ENCODE results near the gene MSANTD1. TPM values are rescaled to one million over a fixed set of nuclear protein-coding genes. Genes with fewer than 3 reads are reported as not detected.
A peak's percentile ranks its signal among the peaks of the same experiment; 100 is the strongest.

MSANTD1 gene
- total RNA-seq, 3 donors from 2014 or later, result 0.66 to 0.87 (median 0.78) TPM

DNA sequence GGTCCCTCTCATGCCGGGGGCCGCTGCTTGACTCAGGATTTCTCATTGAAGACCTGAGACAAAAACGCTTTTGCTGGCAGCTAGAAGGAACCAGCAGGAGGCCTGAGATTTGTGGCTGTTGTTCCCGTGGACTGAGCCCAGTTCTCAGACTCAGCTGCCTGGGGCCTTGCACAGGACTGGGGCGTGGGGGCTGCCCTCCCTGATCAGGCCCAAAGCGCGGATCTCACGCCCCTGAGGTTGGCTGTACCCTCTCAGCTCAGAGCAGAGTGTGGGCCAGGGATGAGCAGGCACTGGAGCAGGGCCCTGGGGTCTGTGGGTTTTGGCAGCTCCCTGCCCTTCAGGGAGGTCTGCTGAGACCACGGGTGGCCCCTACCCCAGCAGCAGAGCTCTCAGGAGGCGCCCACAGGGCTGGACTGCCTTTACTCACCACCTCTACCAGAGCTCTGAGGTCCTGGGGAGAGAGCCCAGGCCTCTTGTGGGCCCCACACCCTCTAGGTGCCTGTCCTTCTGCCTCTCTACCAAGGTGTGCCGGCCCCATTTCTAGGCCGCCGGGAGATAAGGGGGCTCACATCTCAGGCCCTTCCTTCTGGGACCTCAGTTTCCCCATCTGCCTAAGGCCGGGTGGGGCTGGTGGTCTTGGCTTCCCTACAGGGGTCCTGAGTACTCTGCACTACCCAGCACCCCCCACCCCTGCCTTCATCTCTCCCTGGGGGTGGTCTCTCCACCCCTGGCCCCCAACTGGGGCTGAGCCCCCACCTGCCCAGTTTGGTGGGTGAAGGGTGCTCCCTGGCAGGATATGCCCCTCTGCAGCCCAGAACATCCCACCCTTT is 5.6 kb downstream of the MSANTD1 start:
- no peak for ATAC-seq
- Mint-ChIP-seq H3K4me3 (no peak overlapping the region), H3K36me3 (ENCODE audit: insufficient read depth) (no peaks in the 10 kb centered on the region), H3K27me3 (ENCODE audit: low read depth) (no peaks in the 10 kb centered on the region), H3K4me1 (ENCODE audit: low read depth) (no peaks in the 10 kb centered on the region), H3K9me3 (no peaks in the 10 kb centered on the region)
- peak; percentile 1 for DNase-seq

DNA sequence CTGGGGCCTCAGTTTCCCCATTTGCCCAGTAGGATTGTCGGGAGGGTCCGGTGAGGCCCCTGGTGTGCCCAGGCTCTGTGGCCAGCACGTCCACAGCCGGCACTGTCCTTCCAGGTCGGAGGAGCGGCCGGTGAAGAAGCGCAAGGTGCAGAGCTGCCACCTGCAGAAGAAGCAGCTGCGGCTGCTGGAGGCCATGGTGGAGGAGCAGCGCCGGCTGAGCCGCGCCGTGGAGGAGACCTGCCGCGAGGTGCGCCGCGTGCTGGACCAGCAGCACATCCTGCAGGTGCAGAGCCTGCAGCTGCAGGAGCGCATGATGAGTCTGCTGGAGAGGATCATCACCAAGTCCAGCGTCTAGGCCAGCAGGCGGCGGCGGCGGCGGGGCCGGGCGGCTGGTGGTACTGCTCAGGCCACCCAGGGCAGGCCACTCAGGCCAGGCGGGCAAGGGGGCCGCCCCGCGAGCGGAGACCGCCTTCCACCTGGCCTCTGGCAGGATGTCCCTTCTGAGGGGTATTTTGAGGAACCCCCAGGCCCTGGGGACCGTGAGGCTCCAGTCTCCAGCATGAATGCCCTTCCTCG is 6.7 kb downstream of the MSANTD1 start:
- Mint-ChIP-seq H3K36me3 (ENCODE audit: insufficient read depth) (no peaks in the 10 kb centered on the region), H3K9me3 (no peaks in the 10 kb centered on the region), H3K4me3 (no peak overlapping the region), H3K27me3 (ENCODE audit: low read depth) (no peaks in the 10 kb centered on the region), H3K4me1 (ENCODE audit: low read depth) (no peaks in the 10 kb centered on the region)
- DNase-seq (no peak), ATAC-seq (no peak)

DNA sequence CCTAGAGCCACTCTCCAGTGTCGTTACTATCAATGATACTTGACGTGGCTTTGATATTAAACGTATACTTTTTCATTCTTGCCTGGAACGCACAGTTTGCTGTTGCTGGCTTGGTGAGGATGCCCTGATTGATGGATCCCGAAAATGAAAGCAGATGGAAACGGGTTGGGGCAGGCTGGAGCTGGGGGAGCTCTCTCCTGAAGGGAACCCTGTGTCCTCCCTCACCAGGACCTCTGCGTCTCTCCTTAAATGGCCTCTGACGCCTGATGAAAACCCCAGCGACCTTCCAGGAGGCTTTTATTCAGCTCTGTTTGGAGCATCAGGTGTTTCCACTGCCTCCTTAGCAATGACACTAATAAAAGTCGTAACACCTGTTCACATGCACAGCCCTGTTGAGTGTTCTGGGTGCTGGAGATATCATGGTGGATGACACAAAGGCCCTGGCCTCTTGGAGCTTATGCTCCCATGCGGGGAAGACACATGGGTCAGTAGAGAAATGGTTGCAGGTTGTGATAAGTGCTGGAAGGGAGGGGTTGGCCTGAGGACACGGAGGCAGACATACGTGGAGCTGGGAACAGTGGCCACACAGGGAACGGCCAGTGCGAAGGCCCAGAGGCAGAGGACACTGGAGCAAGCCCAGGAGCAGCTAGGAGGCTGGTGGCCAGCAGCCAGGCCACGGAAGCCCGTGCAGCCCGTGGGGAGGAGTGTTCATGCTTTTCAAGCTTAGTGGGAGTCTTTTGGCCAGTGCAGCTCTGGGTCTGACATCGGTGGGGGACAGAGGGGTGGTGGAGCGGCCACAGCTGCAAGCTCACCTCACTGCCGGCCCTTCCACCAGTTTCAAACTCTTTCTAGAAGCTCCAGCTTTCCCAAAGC is 7.5 kb downstream of the MSANTD1 start:
- Mint-ChIP-seq H3K9me3 (no peaks in the 10 kb centered on the region), H3K4me1 (ENCODE audit: low read depth) (no peaks in the 10 kb centered on the region), H3K36me3 (ENCODE audit: insufficient read depth) (no peaks in the 10 kb centered on the region), H3K4me3 (no peak overlapping the region), H3K27me3 (ENCODE audit: low read depth) (no peaks in the 10 kb centered on the region)
- DNase-seq, result no peak
- ATAC-seq, result no peak

DNA sequence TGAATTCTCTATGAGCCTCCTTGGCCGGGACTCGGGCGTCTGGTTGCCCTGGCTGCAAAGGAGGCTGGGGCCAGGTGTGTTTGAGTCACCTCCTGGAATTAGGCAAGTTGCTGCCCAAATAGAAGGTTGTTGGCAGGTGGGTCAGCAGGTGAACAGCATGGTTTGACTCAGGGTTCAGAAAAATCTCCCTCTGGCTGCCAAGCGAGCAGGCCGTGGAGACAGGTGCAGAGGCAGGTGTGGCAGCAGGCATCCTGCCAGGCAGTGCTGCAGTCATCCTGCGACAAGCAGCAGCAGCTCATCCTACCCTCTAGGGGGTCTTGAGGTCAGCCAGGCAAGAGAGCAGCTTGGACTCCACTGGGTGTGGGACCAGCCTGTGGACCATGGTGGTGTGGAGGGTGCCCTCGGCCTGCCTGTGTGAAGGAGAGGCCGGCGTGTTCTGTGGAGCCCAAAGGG is 8.2 kb downstream of the MSANTD1 start:
- Mint-ChIP-seq H3K9me3 (no peaks in the 10 kb centered on the region), H3K36me3 (ENCODE audit: insufficient read depth) (no peaks in the 10 kb centered on the region), H3K4me1 (ENCODE audit: low read depth) (no peaks in the 10 kb centered on the region), H3K27me3 (ENCODE audit: low read depth) (no peaks in the 10 kb centered on the region), H3K4me3 (no peak overlapping the region)
- ATAC-seq, result no peak
- no peak for DNase-seq

DNA sequence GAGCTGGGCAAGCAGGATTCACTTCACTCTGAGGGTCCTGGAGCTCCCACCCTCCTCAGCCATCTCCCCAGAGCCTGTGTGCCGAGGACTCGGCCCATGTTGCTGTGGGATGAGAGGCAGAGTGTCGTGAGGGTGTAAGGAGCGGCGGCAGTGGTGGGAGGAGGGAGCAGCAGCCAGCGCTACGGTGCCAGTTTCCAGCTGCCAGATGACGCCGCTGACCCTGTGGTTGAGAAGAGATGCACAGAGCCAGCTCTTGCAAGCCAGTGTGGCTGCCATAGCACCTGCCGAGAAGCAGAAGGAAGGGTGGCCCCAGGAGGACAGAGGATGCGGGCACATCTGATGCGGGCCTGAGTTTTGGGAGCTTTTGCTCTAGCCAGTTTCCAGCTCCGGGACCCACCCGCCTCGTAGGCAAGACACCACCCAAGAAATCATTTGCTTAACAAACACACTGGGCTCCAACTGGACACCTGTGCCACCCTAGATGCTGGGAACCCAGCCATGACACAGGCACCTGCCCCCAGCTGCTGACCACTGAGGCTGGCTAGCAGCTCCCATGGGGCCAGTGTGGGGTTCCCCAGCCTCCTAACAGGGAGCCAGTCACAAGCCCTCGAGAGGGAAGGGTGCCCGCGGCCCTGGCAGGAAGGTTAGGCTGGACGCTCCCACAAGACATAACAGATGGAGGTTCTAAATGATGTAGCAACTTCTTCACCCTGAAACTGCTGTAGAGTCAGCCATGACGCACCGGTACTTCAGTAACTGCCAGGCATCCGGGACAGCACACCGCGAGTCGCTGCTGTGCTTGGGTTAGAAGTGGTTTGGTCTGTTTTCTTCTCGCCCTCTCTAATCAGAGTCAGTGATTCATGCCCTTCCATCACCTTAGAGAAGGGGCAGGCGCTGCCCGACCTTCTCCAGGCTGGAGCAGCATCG is 8.9 kb downstream of the MSANTD1 start:
- DNase-seq (no peak), ATAC-seq (no peak)
- Mint-ChIP-seq H3K4me3 (no peak overlapping the region), H3K27me3 (ENCODE audit: low read depth) (no peaks in the 10 kb centered on the region), H3K36me3 (ENCODE audit: insufficient read depth) (no peaks in the 10 kb centered on the region), H3K4me1 (ENCODE audit: low read depth) (no peaks in the 10 kb centered on the region), H3K9me3 (no peaks in the 10 kb centered on the region)

DNA sequence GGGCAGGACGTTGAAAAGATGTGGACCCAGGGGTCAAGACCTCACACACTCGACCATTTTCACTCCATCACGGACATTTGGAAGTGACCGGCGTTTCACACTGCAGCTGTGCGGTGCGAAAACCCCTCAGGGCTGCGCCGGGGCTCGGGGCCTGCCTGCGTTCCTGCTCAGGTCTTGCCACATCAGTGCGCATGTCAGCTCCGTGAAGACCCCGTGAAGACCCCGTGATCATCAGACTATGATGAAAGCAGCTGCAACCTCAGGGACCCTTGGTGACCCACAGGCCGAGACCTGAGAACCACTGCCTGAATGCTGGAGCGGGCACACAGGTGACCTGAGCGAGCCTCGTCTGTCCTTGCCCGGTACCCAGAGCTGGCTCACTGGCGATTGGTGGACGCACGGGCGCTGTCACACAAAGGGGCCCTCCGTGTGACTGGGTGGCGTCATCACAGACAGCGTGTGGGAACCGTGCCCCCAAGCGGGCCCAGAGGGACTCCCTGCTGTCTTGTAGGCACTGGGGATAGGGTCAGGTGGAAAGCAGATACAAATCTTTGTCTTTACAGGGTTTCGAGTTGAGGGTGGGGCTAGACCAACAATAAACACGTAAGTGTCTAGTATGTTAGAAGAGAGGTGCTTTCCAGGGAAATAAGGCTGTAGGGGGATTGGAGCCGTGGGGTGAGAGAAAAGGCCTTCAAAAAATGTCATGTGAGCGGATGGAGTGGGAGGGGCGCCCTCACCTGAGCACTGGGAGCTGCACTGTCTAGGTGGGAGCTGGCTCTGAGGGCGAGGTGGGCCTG is 12.7 kb downstream of the MSANTD1 start:
- Mint-ChIP-seq H3K9me3 (no peaks in the 10 kb centered on the region), H3K4me1 (ENCODE audit: low read depth) (no peaks in the 10 kb centered on the region), H3K27me3 (ENCODE audit: low read depth) (no peaks in the 10 kb centered on the region), H3K36me3 (ENCODE audit: insufficient read depth) (no peaks in the 10 kb centered on the region), H3K4me3 (no peak overlapping the region)
- DNase-seq (no peak), ATAC-seq (no peak)

DNA sequence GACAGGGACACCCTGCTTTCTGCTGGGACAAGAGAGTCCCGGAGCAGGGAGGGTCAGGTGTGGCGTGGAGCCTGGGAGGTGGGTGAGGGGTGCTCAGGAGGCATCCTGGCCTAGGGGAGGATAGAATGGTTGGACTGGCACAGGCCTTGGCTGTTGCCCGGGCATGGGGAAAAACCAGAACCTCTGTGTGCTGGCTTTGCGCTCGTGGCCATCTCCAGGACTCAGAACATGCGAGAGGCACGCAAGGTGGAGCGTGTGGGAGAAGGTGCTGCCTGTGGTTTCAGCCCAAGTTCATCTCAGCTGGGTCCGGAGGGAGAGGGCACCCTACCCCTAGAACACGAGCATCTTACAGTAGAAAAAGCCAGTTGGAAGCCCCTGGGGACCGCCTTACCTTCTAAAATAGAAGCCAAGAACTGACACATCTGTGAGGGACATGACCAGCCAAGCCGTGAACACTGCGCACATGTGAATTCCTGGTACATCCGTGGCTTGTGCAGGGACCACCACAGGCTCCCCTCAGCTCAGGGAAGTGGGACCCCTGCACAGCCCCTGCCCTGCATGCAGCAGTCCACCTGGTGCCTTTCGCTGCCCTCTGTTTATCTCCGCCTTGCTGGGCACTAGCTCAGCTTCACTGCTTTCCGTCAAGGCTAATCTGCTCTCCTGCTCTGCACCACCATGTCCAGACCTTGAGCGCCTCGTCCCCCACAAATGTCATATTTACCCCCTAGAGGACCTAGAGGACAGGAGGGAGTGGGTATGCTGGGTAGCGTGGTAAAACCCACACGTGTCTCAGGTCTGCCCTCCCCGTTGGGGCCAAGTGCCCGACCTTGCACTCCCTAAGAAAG is 13.5 kb downstream of the MSANTD1 start:
- Mint-ChIP-seq H3K27me3 (ENCODE audit: low read depth) (no peaks in the 10 kb centered on the region), H3K36me3 (ENCODE audit: insufficient read depth) (no peaks in the 10 kb centered on the region), H3K4me1 (ENCODE audit: low read depth) (no peaks in the 10 kb centered on the region), H3K4me3 (no peak overlapping the region), H3K9me3 (no peaks in the 10 kb centered on the region)
- DNase-seq (no peak), ATAC-seq (no peak)

DNA sequence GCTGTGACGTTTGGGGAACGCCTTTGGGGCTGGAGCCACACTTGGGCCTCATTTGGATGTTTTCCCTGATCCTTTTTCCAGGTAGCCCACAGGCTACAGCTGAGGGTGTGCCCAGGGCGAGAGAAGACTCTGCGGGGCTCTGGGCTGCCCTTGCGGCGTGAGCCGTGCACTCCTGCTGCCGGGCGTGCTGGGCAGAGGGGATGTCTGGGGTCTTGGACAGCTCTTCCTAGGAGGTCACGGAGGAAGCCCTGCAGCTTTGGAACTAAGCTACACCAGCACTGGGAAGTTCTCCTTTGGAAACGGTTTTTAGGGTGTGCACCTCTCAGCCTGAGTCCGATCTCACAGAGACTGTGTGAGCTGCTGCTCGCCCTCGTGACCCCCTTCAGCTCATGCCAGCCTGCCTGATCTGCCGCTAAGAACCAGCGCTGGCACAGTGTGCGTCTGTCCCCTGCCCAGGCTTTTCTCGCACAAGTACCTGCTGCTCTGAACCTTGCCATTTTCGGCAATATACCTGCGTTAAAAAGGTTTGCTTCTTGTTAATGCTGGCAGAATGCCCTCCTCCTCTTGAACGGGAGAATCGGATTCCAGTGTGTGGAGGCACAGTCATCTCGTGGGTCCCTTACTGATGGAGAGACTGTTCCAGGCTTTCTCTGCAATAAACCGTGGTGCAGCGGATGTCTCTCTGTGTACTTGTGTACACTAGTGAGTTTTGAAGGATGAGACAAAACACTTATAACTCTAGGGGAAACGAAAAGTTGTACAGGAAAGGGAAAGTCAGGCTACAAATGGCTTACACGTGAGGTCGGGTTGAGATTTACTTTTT is 14.3 kb downstream of the MSANTD1 start:
- Mint-ChIP-seq H3K27me3 (ENCODE audit: low read depth) (no peaks in the 10 kb centered on the region), H3K4me3 (no peak overlapping the region), H3K4me1 (ENCODE audit: low read depth) (no peaks in the 10 kb centered on the region), H3K9me3 (no peaks in the 10 kb centered on the region), H3K36me3 (ENCODE audit: insufficient read depth) (no peaks in the 10 kb centered on the region)
- DNase-seq, result no peak
- no peak for ATAC-seq

DNA sequence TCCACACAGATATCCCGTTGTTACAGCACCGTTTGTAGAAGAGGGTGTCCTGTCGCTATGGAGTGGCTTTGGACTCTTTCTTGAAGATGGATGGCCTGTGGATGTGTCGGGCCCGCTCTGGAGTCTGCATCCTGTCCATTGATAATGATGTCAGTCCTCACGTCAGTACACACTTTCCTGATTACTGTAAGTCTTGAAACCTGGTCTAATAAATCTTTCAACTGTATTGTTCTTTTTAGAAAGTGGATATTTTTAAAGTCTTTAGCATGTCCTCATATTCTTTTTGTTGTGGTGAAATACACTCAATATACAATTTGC is 14.9 kb downstream of the MSANTD1 start:
- Mint-ChIP-seq H3K27me3 (ENCODE audit: low read depth) (no peaks in the 10 kb centered on the region), H3K9me3 (no peaks in the 10 kb centered on the region), H3K36me3 (ENCODE audit: insufficient read depth) (no peaks in the 10 kb centered on the region), H3K4me3 (no peak overlapping the region), H3K4me1 (ENCODE audit: low read depth) (no peaks in the 10 kb centered on the region)
- ATAC-seq (no peak), DNase-seq (no peak)

DNA sequence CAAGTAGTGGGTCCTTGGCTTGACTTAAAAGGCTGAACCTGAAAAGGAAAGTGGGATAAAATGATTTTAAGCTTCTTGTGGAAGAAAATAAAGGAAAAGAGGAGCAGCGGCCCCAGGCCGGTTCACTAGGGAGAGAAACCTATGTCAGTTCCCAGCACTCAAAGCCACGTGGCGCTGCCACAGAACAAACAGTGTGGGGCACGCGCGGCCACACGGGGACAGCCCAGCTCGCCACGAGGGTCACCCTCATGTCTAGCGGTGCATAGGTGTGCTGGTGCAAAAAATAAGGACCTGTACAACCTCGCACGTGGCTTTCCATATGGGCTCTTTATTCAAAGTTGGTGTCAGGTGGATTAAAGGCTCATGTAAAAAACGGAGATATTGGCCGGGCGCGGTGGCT is 17.1 kb downstream of the MSANTD1 start:
- Mint-ChIP-seq H3K27me3 (ENCODE audit: low read depth) (no peaks in the 10 kb centered on the region), H3K9me3 (no peaks in the 10 kb centered on the region), H3K4me3 (no peak overlapping the region), H3K4me1 (ENCODE audit: low read depth) (no peaks in the 10 kb centered on the region), H3K36me3 (ENCODE audit: insufficient read depth) (no peaks in the 10 kb centered on the region)
- no peak for ATAC-seq
- DNase-seq, result no peak

DNA sequence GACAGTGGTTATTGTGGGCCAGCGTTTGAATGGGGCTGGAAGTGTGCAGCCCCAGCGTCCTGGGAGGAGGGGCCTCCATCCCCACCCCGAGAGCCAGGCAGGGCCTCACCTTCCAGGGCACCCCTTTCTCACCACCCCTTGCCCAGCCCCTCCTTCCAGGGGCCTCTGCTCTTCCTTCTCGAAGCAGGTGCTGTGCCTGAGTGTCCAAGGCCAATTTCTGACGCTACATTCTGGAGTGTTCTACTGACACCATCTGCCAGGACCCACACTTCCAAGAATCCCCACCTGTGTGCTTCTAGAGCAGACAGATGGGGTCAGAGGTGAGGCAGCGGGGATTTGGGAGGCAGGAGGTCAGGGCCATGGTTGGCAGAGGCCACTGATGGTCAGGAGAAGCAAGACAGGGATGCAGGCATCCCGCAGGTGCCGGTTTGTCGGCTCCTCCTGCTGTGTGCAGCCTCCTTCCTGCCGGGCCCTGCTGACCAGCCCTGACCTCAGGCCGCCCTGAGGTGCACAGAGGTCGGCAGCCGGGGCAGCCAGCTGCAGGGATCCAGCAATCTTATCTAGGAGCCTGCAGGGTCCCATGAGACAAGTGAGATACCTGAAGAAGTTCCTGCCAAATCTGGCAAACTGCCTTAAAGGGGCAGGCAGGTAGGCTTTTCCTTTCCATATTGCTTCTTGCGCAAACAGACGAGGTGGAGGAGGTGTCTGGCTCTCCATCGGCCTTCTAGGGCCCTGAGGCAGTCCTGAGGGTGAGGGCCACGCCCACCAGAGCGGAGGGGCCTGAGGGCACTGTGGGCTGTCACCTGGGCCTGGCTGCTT is 18.8 kb downstream of the MSANTD1 start:
- Mint-ChIP-seq H3K4me3 (no peak overlapping the region), H3K36me3 (ENCODE audit: insufficient read depth) (no peaks in the 10 kb centered on the region), H3K27me3 (ENCODE audit: low read depth) (no peaks in the 10 kb centered on the region), H3K4me1 (ENCODE audit: low read depth) (no peaks in the 10 kb centered on the region), H3K9me3 (no peaks in the 10 kb centered on the region)
- ATAC-seq (no peak), DNase-seq (no peak)
